SH-SY5Y (cell line): Measurements from ENCODE around the gene CREB3L2.

Experiments
- GATA2 ChIP-seq: IDR thresholded peaks from 2 replicates; pipeline ENCODE4 v1.6.1; 2011; ENCODE audit warnings: mild to moderate bottlenecking, low read depth, low read length
- GATA3 ChIP-seq: IDR thresholded peaks from 2 replicates; pipeline ENCODE4 v1.6.1; 2011; ENCODE audit warnings: low read depth, mild to moderate bottlenecking, low read length, moderate library complexity

DNA sequence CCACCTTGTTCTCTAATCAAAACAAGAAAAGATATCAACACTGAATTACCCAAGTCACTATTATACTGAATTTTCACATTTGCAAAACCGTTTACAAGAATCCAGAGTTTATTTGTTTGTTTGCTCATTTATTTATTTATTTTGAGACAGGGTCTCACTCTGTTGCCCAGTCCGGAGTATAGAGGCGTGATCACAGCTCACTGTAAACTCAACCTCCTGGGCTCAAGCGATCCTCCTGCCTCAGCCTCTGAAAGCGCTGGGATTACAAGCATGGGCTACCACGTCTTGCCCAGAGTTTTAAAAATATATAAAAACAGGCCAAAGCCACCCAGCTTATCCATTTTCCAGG lies 8.5 kb downstream of the CREB3L2 start:
- TF ChIP-seq GATA3 (no peak), GATA2 (no peak)
